Activated gamma-delta T cell (primary cell): ENCODE results near the gene MLLT1.

Experiments used
- DNase-seq: peaks from one replicate; lab custom pipeline; 2025; lab: John Stamatoyannopoulos, UW

Gene MLLT1

GRCh38 chr19:6275170-6275744 is 4.5 kb downstream of the MLLT1 start:
- DNase-seq, result no peak

- DNase-seq, result no peak
Observed at GRCh38 chr19:6274756-6275155, 5.0 kb downstream of the MLLT1 start.

GRCh38 chr19:6273701-6274601 is 5.8 kb downstream of the MLLT1 start:
- no peak for DNase-seq

- no peak for DNase-seq
Observed at GRCh38 chr19:6272913-6273600, 6.7 kb downstream of the MLLT1 start.

GRCh38 chr19:6272411-6272791 is 7.4 kb downstream of the MLLT1 start:
- no peak for DNase-seq

GRCh38 chr19:6271721-6272410 is 7.9 kb downstream of the MLLT1 start:
- DNase-seq, result no peak

- DNase-seq, result no peak
Observed at GRCh38 chr19:6271251-6271650, 8.5 kb downstream of the MLLT1 start.

- DNase-seq, result no peak
Observed at GRCh38 chr19:6270822-6271221, 9.0 kb downstream of the MLLT1 start.

- DNase-seq, result no peak
Observed at GRCh38 chr19:6270076-6270745, 9.6 kb downstream of the MLLT1 start.

GRCh38 chr19:6269101-6269886 is 10.5 kb downstream of the MLLT1 start:
- no peak for DNase-seq

GRCh38 chr19:6268382-6268771 is 11.4 kb downstream of the MLLT1 start:
- DNase-seq, result no peak

- DNase-seq, result no peak
Observed at GRCh38 chr19:6267552-6268381, 12.0 kb downstream of the MLLT1 start.

- DNase-seq, result no peak
Observed at GRCh38 chr19:6264803-6265202, 15.0 kb downstream of the MLLT1 start.

- no peak for DNase-seq
Observed at GRCh38 chr19:6263735-6264444, 15.9 kb downstream of the MLLT1 start.

- DNase-seq, result no peak
Observed at GRCh38 chr19:6263306-6263705, 16.5 kb downstream of the MLLT1 start.

GRCh38 chr19:6262519-6262918 is 17.3 kb downstream of the MLLT1 start:
- DNase-seq, result no peak

GRCh38 chr19:6261883-6262282 is 17.9 kb downstream of the MLLT1 start:
- DNase-seq, result no peak

- DNase-seq, result no peak
Observed at GRCh38 chr19:6260912-6261650, 18.7 kb downstream of the MLLT1 start.

GRCh38 chr19:6260376-6260775 is 19.4 kb downstream of the MLLT1 start:
- DNase-seq, result no peak
